ENCODE measurements around the gene EVA1B. TPM values are rescaled to one million over a fixed set of nuclear protein-coding genes. Genes with fewer than 3 reads are reported as not detected.

EVA1B gene
- polyA plus RNA-seq, 2 of the 4 experiments (the other 2 are of a cell fraction): 2.9 to 8.5 TPM

DNA sequence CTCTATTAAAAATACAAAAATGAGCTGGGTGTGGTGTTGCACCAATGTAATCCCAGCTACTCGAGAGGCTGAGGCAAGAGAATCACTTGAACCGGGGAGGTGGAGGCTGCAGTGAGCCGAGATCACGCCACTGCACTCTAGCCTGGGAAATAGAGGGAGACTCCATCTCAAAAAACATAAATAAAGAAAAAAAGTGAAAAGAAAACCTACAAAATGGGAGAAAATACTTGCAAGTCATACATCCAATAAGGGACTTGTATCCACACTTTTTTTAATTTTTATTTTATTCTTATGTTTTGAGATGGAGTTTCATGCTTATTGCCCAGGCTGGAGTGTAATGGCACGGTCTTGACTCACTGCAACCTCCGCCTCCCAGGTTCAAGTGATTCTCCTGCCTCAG lies 46.8 kb downstream of the EVA1B start (continued):
- no peak for TF ChIP-seq SREBF2 (IDR thresholded peaks at IDR 0.05)
- no peak for TF ChIP-seq ZNF302 (CRISPR knock-in tag; IDR thresholded peaks at IDR 0.05)

DNA sequence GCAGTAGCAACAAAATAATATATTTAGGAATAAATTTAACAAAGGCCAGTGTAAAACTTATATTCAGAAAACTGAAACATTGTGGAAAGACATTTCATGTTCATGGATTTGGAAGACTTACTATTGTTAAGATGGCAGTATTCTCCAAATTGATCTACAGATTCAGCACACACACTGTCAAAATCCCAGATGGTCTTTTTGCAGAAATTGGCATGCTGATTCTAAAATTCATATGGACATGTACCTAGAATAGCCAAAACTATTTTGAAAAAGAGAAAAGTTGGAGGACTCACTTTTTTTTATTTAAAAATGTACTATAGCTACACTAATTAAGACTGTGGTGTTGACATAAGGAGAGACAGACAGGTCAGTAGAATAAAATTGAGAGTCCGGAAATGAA lies 49.2 kb downstream of the EVA1B start:
- TF ChIP-seq CHD2 (IDR thresholded peaks at IDR 0.05; ENCODE audit: low read length, partially characterized antibody): no peak
- no peak for TF ChIP-seq BHLHE40 (IDR thresholded peaks at IDR 0.05; ENCODE audit: low read depth, low read length)
- no peak for TF ChIP-seq HOXB13 (CRISPR knock-in tag; IDR thresholded peaks at IDR 0.05; ENCODE audit: low read depth)
- TF ChIP-seq FOSB (CRISPR knock-in tag; IDR thresholded peaks at IDR 0.05): no peak
- TF ChIP-seq NR3C1 (IDR thresholded peaks at IDR 0.05): no peak
- TF ChIP-seq RAD21 (conservative IDR thresholded peaks at IDR 0.05 in 1 of 2, IDR thresholded peaks at IDR 0.05 in 1 of 2): no peak
- TF ChIP-seq ZSCAN20 (CRISPR knock-in tag; IDR thresholded peaks at IDR 0.05): no peak
- no peak for TF ChIP-seq FOSL2 (IDR thresholded peaks at IDR 0.05)
- TF ChIP-seq FOSL2 (CRISPR knock-in tag; IDR thresholded peaks at IDR 0.05): no peak
- TF ChIP-seq HDAC2 (IDR thresholded peaks at IDR 0.05): no peak
- no peak for TF ChIP-seq MAFK (IDR thresholded peaks at IDR 0.05; ENCODE audit: partially characterized antibody)
- no peak for TF ChIP-seq ESRRA (IDR thresholded peaks at IDR 0.05; ENCODE audit: borderline replicate concordance, low read length)
- TF ChIP-seq KDM5A (IDR thresholded peaks at IDR 0.05): no peak
- TF ChIP-seq CHD4 (IDR thresholded peaks at IDR 0.05; ENCODE audit: borderline replicate concordance): no peak
- no peak for TF ChIP-seq BCL3 (IDR thresholded peaks at IDR 0.05)
- no peak for TF ChIP-seq CTCF (IDR thresholded peaks at IDR 0.05)
- TF ChIP-seq KDM1A (IDR thresholded peaks at IDR 0.05; ENCODE audit: low read depth): no peak
- TF ChIP-seq ELK1 (IDR thresholded peaks at IDR 0.05; ENCODE audit: low read depth, low read length): no peak
- no peak for TF ChIP-seq TP53 (CRISPR knock-in tag; IDR thresholded peaks at IDR 0.05)
- POLR2A ChIA-PET: no interaction called here
- no peak overlapping the region for H3K4me2 ChIP-seq
- H3K27ac ChIP-seq: no peak overlapping the region
- CTCF ChIA-PET: interaction anchor here (0.6 to 1.5 kb wide), 2 partner anchors 11 to 16 kb away, joined by 3 to 4 read pairs; no protein-coding TSS in a partner anchor
- 94% methylated on average over 1 of the region's 1 CpG for WGBS (ENCODE audit: missing lambda C conversion rate)
- ATAC-seq: no peak
- H3K4me1 ChIP-seq: peaks cover 16% of the 10 kb centered on the region
- no peaks in the 10 kb centered on the region for H3K9me3 ChIP-seq
- no peak for FAIRE-seq
- no peak for DNase-seq (ENCODE audit: low read depth in 1 of 2, low spot score in 1 of 2)
- no peak overlapping the region for H3K4me3 ChIP-seq

- Histone ChIP-seq H3K4me1 (peaks cover 22% of the 10 kb centered on the region), H3K4me3 (no peak overlapping the region), H3K27ac (no peak overlapping the region), H3K4me2 (no peak overlapping the region), H3K9me3 (no peaks in the 10 kb centered on the region)
- 97% methylated on average over 5 of the region's 5 CpGs for WGBS (ENCODE audit: missing lambda C conversion rate)
- no peak for TF ChIP-seq POLR2A (IDR thresholded peaks at IDR 0.05; ENCODE audit: low read length)
- no peak for TF ChIP-seq GATA3 (IDR thresholded peaks at IDR 0.05; ENCODE audit: borderline replicate concordance)
- DNase-seq (ENCODE audit: low read depth in 1 of 2, low spot score in 1 of 2): no peak
- POLR2A ChIA-PET: no interaction called here
- ATAC-seq: no peak
- CTCF ChIA-PET: interaction anchor here (0.8 to 1.1 kb wide), 2 partner anchors 12 to 27 kb away, joined by 3 read pairs; no protein-coding TSS in a partner anchor
- no peak for FAIRE-seq
Observed at GRCh38 chr1:36273024-36273423, 50.4 kb downstream of the EVA1B start.

Other genes starting within 250 kb of the EVA1B start
- gene TEKT2, start 239.6 kb downstream of the EVA1B start, polyA plus RNA-seq (2011; rRNA removed): 0.08 TPM in 1 of 2 replicates, not detected in the other
- 0.05 to 0.12 TPM in 2 of 3 replicates, not detected in the other for gene TEKT2, start 239.6 kb downstream of the EVA1B start, polyA plus RNA-seq (2017; fragmentation: RNase III; extraction: RNeasy Plus Mini Kit Qiagen cat#74134 plus additional on column Dnase treatment)
- gene ADPRS, start 234.8 kb downstream of the EVA1B start, polyA plus RNA-seq (2011; rRNA removed): 14.3 and 14.6 TPM in 2 replicates
- gene ADPRS, start 234.8 kb downstream of the EVA1B start, polyA plus RNA-seq (2017; fragmentation: RNase III; extraction: RNeasy Plus Mini Kit Qiagen cat#74134 plus additional on column Dnase treatment): 15.2 to 16.7 TPM (median 16.5 TPM) in 3 replicates
- 0.05 and 0.12 TPM in 2 replicates for gene COL8A2, start 198.4 kb downstream of the EVA1B start, polyA plus RNA-seq (2011; rRNA removed)
- gene COL8A2, start 198.4 kb downstream of the EVA1B start, polyA plus RNA-seq (2017; fragmentation: RNase III; extraction: RNeasy Plus Mini Kit Qiagen cat#74134 plus additional on column Dnase treatment): 0.07 to 0.16 TPM (median 0.12 TPM) in 3 replicates
- 62.2 and 67.0 TPM in 2 replicates for gene TRAPPC3, start 174.2 kb downstream of the EVA1B start, polyA plus RNA-seq (2011; rRNA removed)
- 103 to 109 TPM (median 105 TPM) in 3 replicates for gene TRAPPC3, start 174.2 kb downstream of the EVA1B start, polyA plus RNA-seq (2017; fragmentation: RNase III; extraction: RNeasy Plus Mini Kit Qiagen cat#74134 plus additional on column Dnase treatment)
- gene MAP7D1, start 167.5 kb downstream of the EVA1B start, polyA plus RNA-seq (2011; rRNA removed): 15.4 and 16.4 TPM in 2 replicates
- gene MAP7D1, start 167.5 kb downstream of the EVA1B start, polyA plus RNA-seq (2017; fragmentation: RNase III; extraction: RNeasy Plus Mini Kit Qiagen cat#74134 plus additional on column Dnase treatment): 74.9 to 79.0 TPM (median 75.0 TPM) in 3 replicates
- gene THRAP3, start 99.2 kb downstream of the EVA1B start, polyA plus RNA-seq (2011; rRNA removed): 60.7 and 66.5 TPM in 2 replicates
- 57.9 to 61.7 TPM (median 60.0 TPM) in 3 replicates for gene THRAP3, start 99.2 kb downstream of the EVA1B start, polyA plus RNA-seq (2017; fragmentation: RNase III; extraction: RNeasy Plus Mini Kit Qiagen cat#74134 plus additional on column Dnase treatment)
- 0.41 and 0.53 TPM in 2 replicates for gene SH3D21, start 17.3 kb downstream of the EVA1B start, polyA plus RNA-seq (2011; rRNA removed)
- gene SH3D21, start 17.3 kb downstream of the EVA1B start, polyA plus RNA-seq (2017; fragmentation: RNase III; extraction: RNeasy Plus Mini Kit Qiagen cat#74134 plus additional on column Dnase treatment): 1.1 to 1.6 TPM (median 1.4 TPM) in 3 replicates
- gene STK40, start 62.3 kb upstream of the EVA1B start, polyA plus RNA-seq (2011; rRNA removed): 8.9 and 10.5 TPM in 2 replicates
- gene STK40, start 62.3 kb upstream of the EVA1B start, polyA plus RNA-seq (2017; fragmentation: RNase III; extraction: RNeasy Plus Mini Kit Qiagen cat#74134 plus additional on column Dnase treatment): 6.0 to 7.6 TPM (median 6.8 TPM) in 3 replicates
- 44.3 and 54.9 TPM in 2 replicates for gene LSM10, start 74.3 kb upstream of the EVA1B start, polyA plus RNA-seq (2011; rRNA removed)
- gene LSM10, start 74.3 kb upstream of the EVA1B start, polyA plus RNA-seq (2017; fragmentation: RNase III; extraction: RNeasy Plus Mini Kit Qiagen cat#74134 plus additional on column Dnase treatment): 40.3 to 43.3 TPM (median 40.7 TPM) in 3 replicates
- gene OSCP1, start 126.8 kb upstream of the EVA1B start, polyA plus RNA-seq (2011; rRNA removed): 6.6 and 6.8 TPM in 2 replicates
- gene OSCP1, start 126.8 kb upstream of the EVA1B start, polyA plus RNA-seq (2017; fragmentation: RNase III; extraction: RNeasy Plus Mini Kit Qiagen cat#74134 plus additional on column Dnase treatment): 4.0 to 4.8 TPM (median 4.6 TPM) in 3 replicates
- 67.5 and 79.7 TPM in 2 replicates for gene MRPS15, start 140.7 kb upstream of the EVA1B start, polyA plus RNA-seq (2011; rRNA removed)
- gene MRPS15, start 140.7 kb upstream of the EVA1B start, polyA plus RNA-seq (2017; fragmentation: RNase III; extraction: RNeasy Plus Mini Kit Qiagen cat#74134 plus additional on column Dnase treatment): 70.5 to 74.7 TPM (median 73.9 TPM) in 3 replicates
- gene CSF3R, start 159.3 kb upstream of the EVA1B start, polyA plus RNA-seq (2011; rRNA removed): not detected in 2 replicates
- gene CSF3R, start 159.3 kb upstream of the EVA1B start, polyA plus RNA-seq (2017; fragmentation: RNase III; extraction: RNeasy Plus Mini Kit Qiagen cat#74134 plus additional on column Dnase treatment): not detected in 3 replicates